ENCODE data around the gene IGHMBP2. TPM values are rescaled to one million over a fixed set of nuclear protein-coding genes. Genes with fewer than 3 reads are reported as not detected.
A peak's percentile ranks its signal among the peaks of the same experiment; 100 is the strongest.

Gene IGHMBP2
- total RNA-seq, 1 experiment from 2014 or later = 49.1 TPM

GRCh38 chr11:68954836-68955606 lies 51.3 kb downstream of the IGHMBP2 start:
- Mint-ChIP-seq H3K4me3 (ENCODE audit: unreplicated experiment) (no peak overlapping the region), H3K9me3 (ENCODE audit: unreplicated experiment) (no peaks in the 10 kb centered on the region), H3K4me1 (ENCODE audit: low read depth, unreplicated experiment) (no peaks in the 10 kb centered on the region), H3K27ac (ENCODE audit: unreplicated experiment) (no peak overlapping the region), H3K36me3 (ENCODE audit: insufficient read depth, unreplicated experiment) (no peaks in the 10 kb centered on the region), H3K27me3 (ENCODE audit: insufficient read depth, unreplicated experiment) (peaks cover 3% of the 10 kb centered on the region)
- Histone ChIP-seq H3K9me3 (no peaks in the 10 kb centered on the region), H3K36me3 (ENCODE audit: control insufficient read depth, insufficient read depth, low read length) (no peaks in the 10 kb centered on the region), H3K27me3 (replicated peaks; ENCODE audit: control insufficient read depth, insufficient read depth, low read length) (no peaks in the 10 kb centered on the region), H3K4me1 (no peaks in the 10 kb centered on the region), H3K4me3 (ENCODE audit: low read depth, low read length) (no peak overlapping the region)
- ChIA-PET POLR2A (interaction anchor here (0.5 kb wide), 1 partner anchor 53 kb away, joined by 3 read pairs; no protein-coding TSS in a partner anchor), CTCF (no interaction called here)
- BruUV-seq (replicated peaks) = no TSS peak
- intact Hi-C loops (cut with micrococcal nuclease; ENCODE audit: unreplicated experiment) = no loop called here
- TF ChIP-seq, protein P1, sequence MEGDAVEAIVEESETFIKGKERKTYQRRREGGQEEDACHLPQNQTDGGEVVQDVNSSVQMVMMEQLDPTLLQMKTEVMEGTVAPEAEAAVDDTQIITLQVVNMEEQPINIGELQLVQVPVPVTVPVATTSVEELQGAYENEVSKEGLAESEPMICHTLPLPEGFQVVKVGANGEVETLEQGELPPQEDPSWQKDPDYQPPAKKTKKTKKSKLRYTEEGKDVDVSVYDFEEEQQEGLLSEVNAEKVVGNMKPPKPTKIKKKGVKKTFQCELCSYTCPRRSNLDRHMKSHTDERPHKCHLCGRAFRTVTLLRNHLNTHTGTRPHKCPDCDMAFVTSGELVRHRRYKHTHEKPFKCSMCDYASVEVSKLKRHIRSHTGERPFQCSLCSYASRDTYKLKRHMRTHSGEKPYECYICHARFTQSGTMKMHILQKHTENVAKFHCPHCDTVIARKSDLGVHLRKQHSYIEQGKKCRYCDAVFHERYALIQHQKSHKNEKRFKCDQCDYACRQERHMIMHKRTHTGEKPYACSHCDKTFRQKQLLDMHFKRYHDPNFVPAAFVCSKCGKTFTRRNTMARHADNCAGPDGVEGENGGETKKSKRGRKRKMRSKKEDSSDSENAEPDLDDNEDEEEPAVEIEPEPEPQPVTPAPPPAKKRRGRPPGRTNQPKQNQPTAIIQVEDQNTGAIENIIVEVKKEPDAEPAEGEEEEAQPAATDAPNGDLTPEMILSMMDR (IDR thresholded peaks at IDR 0.05; ENCODE audit: insufficient read depth in 1 of 2, low read depth in 1 of 2, low read length in 1 of 2, severe bottlenecking in 1 of 2, unreplicated experiment in 1 of 2) = no peak
- no peak for DNase-seq

GRCh38 chr11:68955607-68955958 lies 51.9 kb downstream of the IGHMBP2 start:
- BruUV-seq (replicated peaks) = no TSS peak
- CTCF ChIA-PET = interaction anchor here (0.6 to 1.0 kb wide), 2 partner anchors 122 to 160 kb away, joined by 3 to 4 read pairs; no protein-coding TSS in a partner anchor
- DNase-seq = no peak
- Histone ChIP-seq H3K36me3 (ENCODE audit: control insufficient read depth, insufficient read depth, low read length) (no peaks in the 10 kb centered on the region), H3K4me1 (no peaks in the 10 kb centered on the region), H3K9me3 (no peaks in the 10 kb centered on the region), H3K27me3 (replicated peaks; ENCODE audit: control insufficient read depth, insufficient read depth, low read length) (no peaks in the 10 kb centered on the region), H3K4me3 (ENCODE audit: low read depth, low read length) (no peak overlapping the region)
- Mint-ChIP-seq H3K9me3 (ENCODE audit: unreplicated experiment) (no peaks in the 10 kb centered on the region), H3K4me1 (ENCODE audit: low read depth, unreplicated experiment) (no peaks in the 10 kb centered on the region), H3K27ac (ENCODE audit: unreplicated experiment) (no peak overlapping the region), H3K36me3 (ENCODE audit: insufficient read depth, unreplicated experiment) (no peaks in the 10 kb centered on the region), H3K4me3 (ENCODE audit: unreplicated experiment) (no peak overlapping the region), H3K27me3 (ENCODE audit: insufficient read depth, unreplicated experiment) (peaks cover 3% of the 10 kb centered on the region)
- intact Hi-C loops (cut with micrococcal nuclease; ENCODE audit: unreplicated experiment) = no loop called here
- POLR2A ChIA-PET = no interaction called here
- TF ChIP-seq, protein P1 (IDR thresholded peaks at IDR 0.05; ENCODE audit: insufficient read depth in 1 of 2, low read depth in 1 of 2, low read length in 1 of 2, severe bottlenecking in 1 of 2, unreplicated experiment in 1 of 2) = no peak

DNA sequence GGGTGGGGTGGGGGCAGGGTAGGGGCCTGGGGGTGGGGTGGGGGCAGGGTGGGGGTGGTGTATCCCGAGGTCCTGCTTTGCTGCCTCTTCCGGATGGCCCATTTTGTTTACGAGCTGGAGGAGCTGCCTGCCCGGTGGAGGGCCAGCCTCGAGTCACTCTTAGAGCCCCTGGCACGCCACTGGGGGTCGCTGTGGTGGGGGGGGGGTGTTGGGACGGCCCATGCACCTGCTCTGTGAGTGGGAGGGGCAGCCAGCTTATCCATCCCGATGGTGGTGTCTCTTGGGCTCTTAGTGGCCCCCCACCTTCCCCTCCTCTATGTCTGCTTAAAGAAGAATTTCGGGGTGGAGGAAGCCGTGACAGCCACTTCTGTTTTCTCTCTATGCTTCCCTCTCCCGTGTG lies 52.5 kb downstream of the IGHMBP2 start:
- Mint-ChIP-seq H3K27me3 (ENCODE audit: insufficient read depth, unreplicated experiment) (peaks cover 3% of the 10 kb centered on the region), H3K4me1 (ENCODE audit: low read depth, unreplicated experiment) (no peaks in the 10 kb centered on the region), H3K9me3 (ENCODE audit: unreplicated experiment) (no peaks in the 10 kb centered on the region), H3K36me3 (ENCODE audit: insufficient read depth, unreplicated experiment) (no peaks in the 10 kb centered on the region), H3K27ac (ENCODE audit: unreplicated experiment) (no peak overlapping the region), H3K4me3 (ENCODE audit: unreplicated experiment) (no peak overlapping the region)
- TF ChIP-seq, protein P1 (IDR thresholded peaks at IDR 0.05; ENCODE audit: insufficient read depth in 1 of 2, low read depth in 1 of 2, low read length in 1 of 2, severe bottlenecking in 1 of 2, unreplicated experiment in 1 of 2) = peak; percentile 16 to 48
- no peak overlapping the region for H3K4me3 ChIP-seq (ENCODE audit: low read depth, low read length)
- no peaks in the 10 kb centered on the region for H3K27me3 ChIP-seq (replicated peaks; ENCODE audit: control insufficient read depth, insufficient read depth, low read length)
- H3K36me3 ChIP-seq (ENCODE audit: control insufficient read depth, insufficient read depth, low read length) = no peaks in the 10 kb centered on the region
- no TSS peak for BruUV-seq (replicated peaks)
- intact Hi-C loops (cut with micrococcal nuclease; ENCODE audit: unreplicated experiment) = no loop called here
- no peaks in the 10 kb centered on the region for H3K4me1 ChIP-seq
- ChIA-PET CTCF (interaction anchor here (0.6 to 1.0 kb wide), 3 partner anchors 123 to 1685 kb away, joined by 3 to 4 read pairs (median 3); no protein-coding TSS in a partner anchor), POLR2A (no interaction called here)
- no peaks in the 10 kb centered on the region for H3K9me3 ChIP-seq
- DNase-seq = peak; percentile 59 to 65

All from Caco-2 (cell line).